Osteocyte (in vitro differentiated cells): ENCODE results near the gene HNRNPUL1. TPM values are rescaled to one million over a fixed set of nuclear protein-coding genes. Genes with fewer than 3 reads are reported as not detected.

ENCODE experiments used
- DNase-seq: peaks from one replicate; pipeline ENCODE4 v3.0.0; 2021; ENCODE audit warnings: mixed read lengths; ENCODE audit not compliant: unreplicated experiment; ENCODE audit errors: extremely low spot score
- H3K27ac Mint-ChIP-seq: one replicate; pipeline ENCODE4 v1.8.0; 2021; ENCODE audit warnings: mild to moderate bottlenecking, mixed read lengths; ENCODE audit not compliant: unreplicated experiment
- H3K27me3 Mint-ChIP-seq: one replicate; pipeline ENCODE4 v1.8.0; 2021; ENCODE audit warnings: mixed read lengths; ENCODE audit not compliant: unreplicated experiment
- H3K36me3 Mint-ChIP-seq: one replicate; pipeline ENCODE4 v1.8.0; 2021; ENCODE audit warnings: mixed read lengths; ENCODE audit not compliant: unreplicated experiment
- H3K4me1 Mint-ChIP-seq: one replicate; pipeline ENCODE4 v1.8.0; 2021; ENCODE audit warnings: mixed read lengths; ENCODE audit not compliant: unreplicated experiment
- H3K4me3 Mint-ChIP-seq: one replicate; pipeline ENCODE4 v1.8.0; 2021; ENCODE audit warnings: mild to moderate bottlenecking, moderate library complexity, mixed read lengths; ENCODE audit not compliant: unreplicated experiment
- H3K9me3 Mint-ChIP-seq: one replicate; pipeline ENCODE4 v1.8.0; 2021; ENCODE audit warnings: mixed read lengths; ENCODE audit not compliant: unreplicated experiment
- CTCF ChIP-seq: fragments of 200-600 bp; sonication (generic); IDR thresholded peaks from 2 replicates; pipeline ENCODE4 v1.5.0; 2021; ENCODE audit warnings: antibody characterized with exemption, mild to moderate bottlenecking, moderate library complexity
- total RNA-seq: library from RNA; stranded (reverse); gene quantifications from 2 replicates; pipeline ENCODE4 v1.2.1, GENCODE V29; 2021

HNRNPUL1 gene
- total RNA-seq, 1 donor from 2014 or later = 226 TPM

- Mint-ChIP-seq H3K27ac (no peak overlapping the region), H3K4me1 (peaks cover 37% of the 10 kb centered on the region), H3K36me3 (peaks cover 38% of the 10 kb centered on the region), H3K4me3 (no peak overlapping the region), H3K27me3 (no peaks in the 10 kb centered on the region), H3K9me3 (no peaks in the 10 kb centered on the region)
- TF ChIP-seq CTCF = no peak
- DNase-seq = no peak
Measured at GRCh38 chr19:41316306-41316920, 52.2 kb downstream of the HNRNPUL1 start.

- Mint-ChIP-seq H3K27ac (peak overlapping the region; percentile 14), H3K36me3 (peaks cover 33% of the 10 kb centered on the region), H3K4me1 (peaks cover 41% of the 10 kb centered on the region), H3K4me3 (no peak overlapping the region), H3K27me3 (no peaks in the 10 kb centered on the region), H3K9me3 (no peaks in the 10 kb centered on the region)
- no peak for TF ChIP-seq CTCF
- DNase-seq = no peak
Measured at GRCh38 chr19:41318696-41319499, 54.7 kb downstream of the HNRNPUL1 start.

- H3K4me3 Mint-ChIP-seq = no peak overlapping the region
- peaks cover 48% of the 10 kb centered on the region for H3K4me1 Mint-ChIP-seq
- no peak for TF ChIP-seq CTCF
- no peaks in the 10 kb centered on the region for H3K27me3 Mint-ChIP-seq
- H3K36me3 Mint-ChIP-seq = peaks cover 33% of the 10 kb centered on the region
- no peak for DNase-seq
- no peaks in the 10 kb centered on the region for H3K9me3 Mint-ChIP-seq
- H3K27ac Mint-ChIP-seq = peak overlapping the region; percentile 47
Measured at GRCh38 chr19:41319500-41320184, 55.5 kb downstream of the HNRNPUL1 start.

GRCh38 chr19:41320185-41320518 lies 56.0 kb downstream of the HNRNPUL1 start:
- H3K9me3 Mint-ChIP-seq = no peaks in the 10 kb centered on the region
- no peak for DNase-seq
- no peak overlapping the region for H3K4me3 Mint-ChIP-seq
- no peak for TF ChIP-seq CTCF
- peaks cover 33% of the 10 kb centered on the region for H3K36me3 Mint-ChIP-seq
- peak overlapping the region; percentile 47 for H3K27ac Mint-ChIP-seq
- no peaks in the 10 kb centered on the region for H3K27me3 Mint-ChIP-seq
- H3K4me1 Mint-ChIP-seq = peaks cover 54% of the 10 kb centered on the region

- no peak for TF ChIP-seq CTCF
- H3K36me3 Mint-ChIP-seq = peaks cover 33% of the 10 kb centered on the region
- no peak for DNase-seq
- peak overlapping the region; percentile 100 for H3K27ac Mint-ChIP-seq
- no peak overlapping the region for H3K4me3 Mint-ChIP-seq
- no peaks in the 10 kb centered on the region for H3K27me3 Mint-ChIP-seq
- H3K9me3 Mint-ChIP-seq = no peaks in the 10 kb centered on the region
- H3K4me1 Mint-ChIP-seq = peaks cover 58% of the 10 kb centered on the region
Measured at GRCh38 chr19:41320568-41320967, 56.4 kb downstream of the HNRNPUL1 start.
